Measurements from ENCODE around the gene FOLR2. TPM values are rescaled to one million over a fixed set of nuclear protein-coding genes. Genes with fewer than 3 reads are reported as not detected.

The FOLR2 gene
- total and polyA plus RNA-seq, 2 of the 8 experiments (the other 6 are each of a cell fraction or from before 2014, with no cell fraction given) = not detected

DNA sequence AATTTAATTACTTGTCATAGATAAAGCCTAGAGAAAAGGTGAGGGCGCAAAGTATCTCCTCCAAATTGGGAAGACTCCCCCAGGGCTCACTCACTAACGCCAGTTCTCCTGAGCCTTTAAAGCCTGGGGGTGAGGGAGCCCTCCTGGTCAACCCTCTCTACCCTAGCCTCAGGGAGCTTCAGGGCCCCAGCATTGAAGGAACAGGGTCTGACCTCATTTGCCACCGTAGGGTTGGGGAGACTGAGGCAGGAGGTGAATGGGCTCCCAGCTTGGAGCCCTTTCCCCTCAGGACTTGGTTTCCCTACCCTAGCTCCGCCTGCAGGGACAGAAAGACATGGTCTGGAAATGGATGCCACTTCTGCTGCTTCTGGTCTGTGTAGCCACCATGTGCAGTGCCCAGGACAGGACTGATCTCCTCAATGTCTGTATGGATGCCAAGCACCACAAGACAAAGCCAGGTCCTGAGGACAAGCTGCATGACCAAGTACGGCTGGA lies 1.7 kb downstream of the FOLR2 start (continued):
- TF ChIP-seq ZNF274 (IDR thresholded peaks at IDR 0.05; ENCODE audit: borderline replicate concordance, extremely low read depth, low read length) (no peak), RNF2 (IDR thresholded peaks at IDR 0.05; ENCODE audit: borderline replicate concordance, low read depth, low read length, missing control alignments, poor library complexity, severe bottlenecking) (no peak), NRF1 (IDR thresholded peaks at IDR 0.05; ENCODE audit: low read depth, low read length) (no peak), MAX (IDR thresholded peaks at IDR 0.05) (no peak)

Measured in H1 (cell line).